Neuronal stem cell (in vitro differentiated cells): ENCODE data around the gene MFN1.

Experiments
- DNase-seq: peaks from one replicate; pipeline ENCODE4 v3.0.0-alpha.2; 2013; ENCODE audit warnings: low spot score
- H2AFZ ChIP-seq: one replicate; pipeline ENCODE4 v1.6.1; 2013; ENCODE audit warnings: mild to moderate bottlenecking, low read length, inconsistent platforms
- H2AK5ac ChIP-seq: 2 replicates; pipeline ENCODE4 v1.6.1; 2013; ENCODE audit warnings: low read depth, mild to moderate bottlenecking, inconsistent platforms, low read length, moderate library complexity, mixed read lengths
- H2BK120ac ChIP-seq: 2 replicates; pipeline ENCODE4 v1.6.1; 2013; ENCODE audit warnings: low read depth, mild to moderate bottlenecking, inconsistent platforms, low read length, moderate library complexity, mixed read lengths
- H2BK12ac ChIP-seq: one replicate; pipeline ENCODE4 v1.6.1; 2013; ENCODE audit warnings: low read length, inconsistent platforms
- H2BK15ac ChIP-seq: 2 replicates; pipeline ENCODE4 v1.6.1; 2013; ENCODE audit warnings: mild to moderate bottlenecking, low read length, inconsistent platforms, mixed read lengths
- H2BK5ac ChIP-seq: one replicate; pipeline ENCODE4 v1.6.1; 2013; ENCODE audit warnings: inconsistent platforms, mild to moderate bottlenecking, low read length, moderate library complexity
- H3K14ac ChIP-seq: one replicate; pipeline ENCODE4 v1.6.1; 2013; ENCODE audit warnings: low read length, inconsistent platforms
- H3K18ac ChIP-seq: 2 replicates; pipeline ENCODE4 v1.6.1; 2013; ENCODE audit warnings: low read length, inconsistent platforms
- H3K23ac ChIP-seq: 2 replicates; pipeline ENCODE4 v1.6.1; 2013; ENCODE audit warnings: low read depth, mild to moderate bottlenecking, mixed read lengths, low read length, inconsistent platforms; ENCODE audit not compliant: poor library complexity
- H3K27ac ChIP-seq: replicated peaks from 3 replicates; pipeline ENCODE4 v1.5.1; 2013; ENCODE audit warnings: low read length, inconsistent platforms
- H3K27me3 ChIP-seq, 3 experiments: 2 replicates each; pipeline ENCODE4 v1.6.1; 2013; ENCODE audit warnings: low read length in 3 of 3, mild to moderate bottlenecking in 2 of 3, inconsistent platforms in 1 of 3, low read depth in 1 of 3, mixed read lengths in 1 of 3, moderate library complexity in 1 of 3; ENCODE audit not compliant: control insufficient read depth in 3 of 3, insufficient read depth in 3 of 3
- H3K36me3 ChIP-seq, 2 donors: replicated peaks in 1 of 2; 2 replicates each; pipeline ENCODE4 v1.6.1; 2013; ENCODE audit warnings: low read length in 2 of 2; ENCODE audit not compliant: control insufficient read depth in 2 of 2, insufficient read depth in 2 of 2
- H3K4ac ChIP-seq: 2 replicates; pipeline ENCODE4 v1.6.1; 2013; ENCODE audit warnings: inconsistent platforms, mild to moderate bottlenecking, low read length, moderate library complexity
- H3K4me1 ChIP-seq, 2 donors: 1 replicate in 1 of 2; 2 replicates in 1 of 2; pipeline ENCODE4 v1.6.1; 2013; ENCODE audit warnings: low read length in 2 of 2, low read depth in 1 of 2; ENCODE audit not compliant: control insufficient read depth in 2 of 2, insufficient read depth in 1 of 2
- H3K4me2 ChIP-seq: one replicate; pipeline ENCODE4 v1.6.1; 2013; ENCODE audit warnings: mild to moderate bottlenecking, low read length, inconsistent platforms; ENCODE audit not compliant: insufficient read depth, poor library complexity, severe bottlenecking
- H3K4me3 ChIP-seq, 2 donors: 2 replicates each; pipeline ENCODE4 v1.5.1; 2013; ENCODE audit warnings: low read length in 2 of 2, mild to moderate bottlenecking in 2 of 2, inconsistent platforms in 1 of 2, moderate library complexity in 1 of 2
- H3K79me1 ChIP-seq: one replicate; pipeline ENCODE4 v1.6.1; 2013; ENCODE audit warnings: low read depth, mild to moderate bottlenecking, inconsistent platforms, low read length, moderate library complexity
- H3K9ac ChIP-seq: one replicate; pipeline ENCODE4 v1.6.1; 2013; ENCODE audit warnings: mild to moderate bottlenecking, low read depth, low read length, inconsistent platforms; ENCODE audit not compliant: poor library complexity
- H3K9me3 ChIP-seq, 2 donors: replicated peaks in 1 of 2; 2 replicates each; pipeline versions ENCODE3 to v1.6.1; 2013; ENCODE audit warnings: low read length in 2 of 2, mild to moderate bottlenecking in 2 of 2, inconsistent platforms in 1 of 2, low read depth in 1 of 2, mixed read lengths in 1 of 2, moderate library complexity in 1 of 2; ENCODE audit not compliant: control insufficient read depth in 2 of 2, insufficient read depth in 1 of 2
- H4K8ac ChIP-seq: one replicate; pipeline ENCODE4 v1.6.1; 2013; ENCODE audit warnings: low read depth, mild to moderate bottlenecking, inconsistent platforms, low read length, moderate library complexity
- H4K91ac ChIP-seq: one replicate; pipeline ENCODE4 v1.6.1; 2013; ENCODE audit warnings: low read length, low read depth, mild to moderate bottlenecking, inconsistent platforms; ENCODE audit not compliant: poor library complexity
- WGBS, 2 donors: extraction: QIAGEN DNeasy Blood & Tissue Kit; methylation state at CpG; one replicate each; pipeline ENCODE4 v1.1.7; 2013; ENCODE audit warnings: missing lambda C conversion rate in 2 of 2, mixed read lengths in 1 of 2; ENCODE audit not compliant: insufficient read length in 2 of 2, insufficient replicate concordance in 1 of 2; ENCODE audit errors: extremely low coverage in 2 of 2; 5-methylcytosine and 5-hydroxymethylcytosine counted together

MFN1 gene

GRCh38 chr3:179404307-179404706, 56.8 kb downstream of the MFN1 start:
- no peak overlapping the region for H2BK120ac ChIP-seq
- no peak overlapping the region for H2BK15ac ChIP-seq
- H3K9me3 ChIP-seq = no peaks in the 10 kb centered on the region
- no peak overlapping the region for H3K27ac ChIP-seq
- H3K4me2 ChIP-seq = no peak overlapping the region
- no peak overlapping the region for H2BK12ac ChIP-seq
- no peaks in the 10 kb centered on the region for H3K27me3 ChIP-seq
- H4K8ac ChIP-seq = no peak overlapping the region
- H2AFZ ChIP-seq = no peak overlapping the region
- no peak overlapping the region for H3K23ac ChIP-seq
- H2AK5ac ChIP-seq = no peak overlapping the region
- H3K18ac ChIP-seq = no peak overlapping the region
- DNase-seq = no peak
- H3K14ac ChIP-seq = no peak overlapping the region
- H3K36me3 ChIP-seq = peaks cover 3 to 82% of the 10 kb centered on the region in 2 donors
- H2BK5ac ChIP-seq = no peak overlapping the region
- H3K4me3 ChIP-seq = no peak overlapping the region
- no peak overlapping the region for H3K4ac ChIP-seq
- no peaks in the 10 kb centered on the region for H3K4me1 ChIP-seq
- H3K79me1 ChIP-seq = no peaks in the 10 kb centered on the region
- whole genome bisulfite sequencing, 2 donors = no CpG with 5 or more reads among the region's 2 CpGs
- no peak overlapping the region for H4K91ac ChIP-seq
- H3K9ac ChIP-seq = no peak overlapping the region

DNA sequence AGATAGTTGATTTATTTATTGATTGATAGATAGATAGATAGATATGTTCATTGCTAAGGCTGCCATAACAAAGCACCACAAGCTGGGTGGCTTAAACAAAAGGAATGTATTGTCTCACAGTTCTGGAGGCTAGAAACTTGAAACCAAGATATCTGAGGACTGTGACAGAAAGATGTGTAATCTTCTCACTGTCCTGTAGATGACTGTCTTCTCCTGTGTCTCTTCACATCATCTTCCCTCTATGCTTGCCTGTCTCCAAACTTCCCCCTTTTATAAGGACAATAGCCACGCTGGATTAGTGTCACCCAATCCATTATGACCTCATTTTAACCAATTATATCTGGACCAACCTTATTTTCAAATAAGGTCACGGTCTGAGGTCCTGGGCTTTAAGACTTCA, 62.8 kb downstream of the MFN1 start:
- H2BK15ac ChIP-seq = no peak overlapping the region
- H3K4me3 ChIP-seq = no peak overlapping the region
- no peaks in the 10 kb centered on the region for H3K27me3 ChIP-seq
- H3K4ac ChIP-seq = no peak overlapping the region
- WGBS, 2 donors = no CpG with 5 or more reads among the region's 2 CpGs
- no peaks in the 10 kb centered on the region for H3K4me1 ChIP-seq
- no peaks in the 10 kb centered on the region for H3K79me1 ChIP-seq
- H3K18ac ChIP-seq = no peak overlapping the region
- H4K8ac ChIP-seq = no peak overlapping the region
- DNase-seq = no peak
- H4K91ac ChIP-seq = no peak overlapping the region
- no peak overlapping the region for H2BK12ac ChIP-seq
- H2AK5ac ChIP-seq = no peak overlapping the region
- no peak overlapping the region for H3K27ac ChIP-seq
- H3K4me2 ChIP-seq = no peak overlapping the region
- no peak overlapping the region for H2AFZ ChIP-seq
- no peak overlapping the region for H2BK5ac ChIP-seq
- H3K9ac ChIP-seq = no peak overlapping the region
- H3K23ac ChIP-seq = no peak overlapping the region
- H3K36me3 ChIP-seq = peaks cover 0 to 85% of the 10 kb centered on the region in 2 donors
- no peak overlapping the region for H3K14ac ChIP-seq
- H3K9me3 ChIP-seq = no peaks in the 10 kb centered on the region
- no peak overlapping the region for H2BK120ac ChIP-seq

- Histone ChIP-seq H2AK5ac (no peak overlapping the region), H3K36me3 (peaks cover 0 to 85% of the 10 kb centered on the region in 2 donors), H3K4me1 (no peaks in the 10 kb centered on the region), H2AFZ (no peak overlapping the region), H2BK12ac (no peak overlapping the region), H3K27ac (no peak overlapping the region), H3K4ac (no peak overlapping the region), H2BK120ac (no peak overlapping the region), H2BK15ac (no peak overlapping the region), H3K9ac (no peak overlapping the region), H4K91ac (no peak overlapping the region), H3K4me3 (no peak overlapping the region), H4K8ac (no peak overlapping the region), H3K79me1 (no peaks in the 10 kb centered on the region), H3K18ac (no peak overlapping the region), H3K14ac (no peak overlapping the region), H3K9me3 (no peaks in the 10 kb centered on the region), H3K4me2 (no peak overlapping the region), H3K23ac (no peak overlapping the region), H2BK5ac (no peak overlapping the region), H3K27me3 (no peaks in the 10 kb centered on the region)
- no peak for DNase-seq
Measured at GRCh38 chr3:179410999-179411398, 63.5 kb downstream of the MFN1 start.

GRCh38 chr3:179414804-179415203, 67.3 kb downstream of the MFN1 start:
- Histone ChIP-seq H2BK5ac (no peak overlapping the region), H2AK5ac (no peak overlapping the region), H2BK120ac (no peak overlapping the region), H3K4me3 (no peak overlapping the region), H4K91ac (no peak overlapping the region), H3K4ac (no peak overlapping the region), H3K27me3 (no peaks in the 10 kb centered on the region), H3K4me2 (no peak overlapping the region), H3K27ac (no peak overlapping the region), H3K9ac (no peak overlapping the region), H3K79me1 (no peaks in the 10 kb centered on the region), H3K23ac (no peak overlapping the region), H3K36me3 (peaks cover 2 to 96% of the 10 kb centered on the region in 2 donors), H2AFZ (no peak overlapping the region), H2BK12ac (no peak overlapping the region), H2BK15ac (no peak overlapping the region), H3K18ac (no peak overlapping the region), H4K8ac (no peak overlapping the region), H3K14ac (no peak overlapping the region), H3K4me1 (no peaks in the 10 kb centered on the region), H3K9me3 (peaks cover 0 to 2% of the 10 kb centered on the region in 2 donors)
- no peak for DNase-seq
- WGBS, 2 donors = no CpG with 5 or more reads among the region's 2 CpGs
